T-helper 22 cell (primary cell): ENCODE measurements around the gene RNGTT.
"Not testable (repeated sequence)": the region's sequence is repeated elsewhere in the genome, so short reads cannot be mapped to it uniquely, and the experiment has no call there.

Source experiments
- DNase-seq: peaks from one replicate; pipeline ENCODE4 v3.0.0-alpha.2; 2020; ENCODE audit warnings: low read depth

The RNGTT gene

GRCh38 chr6:88910922-88911778, 52.3 kb downstream of the RNGTT start:
- DNase-seq = no peak

- no peak for DNase-seq
Measured at GRCh38 chr6:88908598-88909548, 54.5 kb downstream of the RNGTT start.

GRCh38 chr6:88907148-88907547, 56.3 kb downstream of the RNGTT start:
- not testable (repeated sequence) for DNase-seq

DNA sequence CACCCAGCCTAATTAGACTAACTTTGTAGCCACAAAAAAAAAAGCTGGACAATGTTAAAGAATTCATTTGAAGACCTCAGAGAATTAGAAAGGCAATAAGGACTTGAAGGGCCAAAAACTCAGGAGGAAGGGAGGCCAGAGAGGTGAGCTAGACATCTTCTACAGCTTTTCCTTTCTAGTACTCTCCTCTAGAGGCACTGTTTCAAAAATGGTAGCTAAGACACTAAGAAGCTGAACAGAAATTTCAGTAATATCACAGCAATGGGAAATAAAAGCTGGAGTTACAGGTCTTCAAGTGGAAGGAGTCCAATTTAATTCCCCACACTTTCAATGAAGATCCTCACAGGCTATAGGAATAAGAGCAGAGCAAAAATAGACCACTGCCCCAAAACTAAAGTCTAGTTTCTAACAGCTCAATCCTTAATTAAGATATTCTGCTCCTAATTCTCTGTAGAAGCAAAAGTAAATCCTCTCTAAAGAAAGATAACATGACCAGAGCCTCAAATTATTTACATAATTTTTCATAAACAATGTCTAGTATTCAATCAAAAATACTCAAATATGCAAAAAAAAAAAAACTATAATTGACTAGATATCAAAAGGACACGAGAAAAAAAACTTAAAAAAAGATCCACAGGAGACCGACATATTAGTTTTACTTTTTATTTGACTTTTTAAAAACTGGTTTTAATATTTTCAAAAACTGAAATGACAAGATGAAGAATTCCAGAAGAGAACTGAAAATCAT, 63.7 kb downstream of the RNGTT start:
- no peak for DNase-seq

GRCh38 chr6:88895911-88896310, 67.5 kb downstream of the RNGTT start:
- DNase-seq = no peak

DNA sequence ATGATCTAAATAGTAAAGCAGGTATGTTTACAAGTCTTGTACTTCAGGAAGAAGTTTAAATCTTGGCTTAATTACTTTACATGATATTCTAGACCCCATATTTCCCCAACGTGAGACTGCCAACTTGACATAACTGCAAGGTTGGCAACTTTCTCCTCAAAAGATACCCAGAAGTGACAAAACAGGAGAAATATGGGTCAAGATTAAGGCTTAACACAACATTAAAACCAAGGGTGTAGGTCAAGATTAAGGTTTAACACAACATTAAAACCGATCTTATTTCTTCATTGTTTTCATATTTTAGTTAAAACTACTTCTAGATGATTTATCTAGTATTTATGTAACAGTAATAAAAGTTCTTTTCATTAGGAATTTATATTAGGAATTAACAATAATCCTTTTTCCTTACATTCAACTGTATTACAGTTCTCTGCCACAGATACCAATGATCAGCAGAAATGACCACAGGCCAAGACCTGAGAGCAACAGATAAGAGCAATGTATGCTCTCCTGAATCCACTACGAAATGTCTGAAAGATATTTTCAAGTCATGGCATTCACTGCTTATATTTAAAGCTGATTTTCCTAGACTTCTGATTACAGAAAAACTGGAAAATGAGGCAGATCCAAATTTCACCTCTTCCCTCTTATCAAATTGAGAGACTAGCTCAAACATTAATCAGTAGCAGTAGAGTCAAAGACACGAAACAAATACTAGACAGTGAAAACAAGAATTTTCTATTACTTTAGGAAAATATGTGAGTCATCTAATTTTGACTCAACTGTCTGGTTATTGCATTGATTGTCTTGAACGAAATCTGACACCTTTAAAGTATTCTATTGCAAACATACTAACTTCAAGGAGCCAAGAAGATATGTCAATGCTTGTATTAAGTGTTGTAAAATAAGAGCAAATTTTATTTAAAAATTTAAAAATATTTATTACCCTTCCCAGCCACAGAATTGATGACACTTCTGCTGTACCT, 72.3 kb downstream of the RNGTT start:
- DNase-seq = no peak

DNA sequence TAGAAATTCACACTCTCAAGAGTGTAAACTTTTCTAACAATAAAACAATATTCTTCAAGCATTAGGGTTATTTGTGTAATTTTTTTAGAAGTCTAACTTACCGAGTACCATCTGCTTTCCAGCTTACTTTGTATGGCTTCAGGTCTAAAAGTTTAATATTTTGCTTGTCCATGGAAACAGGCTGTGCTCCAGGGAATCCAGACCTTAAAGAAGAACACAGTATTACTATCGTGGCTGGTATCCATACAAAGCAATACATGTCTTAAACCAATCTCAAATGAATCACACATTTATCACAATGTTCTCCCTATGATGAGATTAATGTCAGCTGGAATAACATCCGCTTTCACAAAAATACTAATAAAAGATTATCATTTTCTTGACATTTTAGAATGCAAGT, 73.0 kb downstream of the RNGTT start:
- DNase-seq = no peak

GRCh38 chr6:88884361-88884760, 79.1 kb downstream of the RNGTT start:
- no peak for DNase-seq

DNA sequence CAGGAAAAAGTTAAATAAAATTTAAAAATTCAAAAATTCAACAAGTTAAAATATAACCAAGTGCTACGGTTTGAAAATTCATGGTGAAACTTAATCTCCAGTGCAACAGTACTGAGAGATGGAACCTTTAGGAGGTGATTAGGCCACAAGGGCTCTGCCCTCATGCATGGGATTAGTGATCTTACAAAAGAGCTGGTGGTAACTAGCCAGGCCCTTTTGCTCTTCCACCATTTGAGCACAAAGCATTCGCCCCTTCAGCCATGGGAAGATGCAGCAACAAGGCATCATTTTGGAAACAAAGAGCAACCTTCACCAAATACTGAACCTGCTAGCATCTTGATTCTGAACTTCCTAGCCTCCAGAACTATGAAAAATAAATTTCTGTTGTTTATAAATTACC, 80.9 kb downstream of the RNGTT start:
- DNase-seq = no peak

DNA sequence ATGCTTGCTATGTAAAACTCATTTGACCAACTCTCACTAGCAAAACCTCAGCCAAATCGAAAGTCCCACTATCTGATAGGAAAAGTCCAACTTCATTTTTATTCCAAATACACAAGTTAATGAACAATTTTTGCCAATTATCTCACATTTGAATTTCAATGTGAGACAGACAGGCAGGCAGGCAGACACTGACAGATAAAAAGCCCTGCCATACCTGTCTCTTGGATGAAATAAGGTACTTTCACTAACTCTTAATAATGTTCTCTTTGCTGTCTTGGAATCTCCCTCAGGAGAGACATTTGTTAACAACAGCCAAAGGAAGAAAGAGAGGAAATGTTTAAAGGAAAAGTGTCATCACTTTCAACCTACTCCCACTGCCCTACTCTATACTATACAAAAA, 82.0 kb downstream of the RNGTT start:
- DNase-seq = no peak

DNA sequence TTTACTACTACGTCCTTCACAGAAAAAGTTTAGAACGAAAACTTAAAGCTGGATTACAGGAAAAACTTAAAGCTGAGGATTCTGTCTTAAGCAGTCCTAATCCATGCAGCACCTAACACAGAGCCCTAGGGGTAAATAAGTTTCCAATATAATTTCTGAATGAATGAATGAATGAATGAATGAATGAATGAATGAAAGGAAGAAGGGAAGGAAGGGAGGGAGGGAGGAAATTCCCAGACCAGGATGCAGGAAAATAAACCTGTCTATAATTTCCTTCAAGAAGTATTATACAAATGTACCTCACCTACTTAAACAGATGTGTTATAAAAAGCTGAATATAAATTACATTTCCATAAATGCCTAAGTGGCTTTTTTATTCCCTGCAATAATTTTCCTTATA, 83.4 kb downstream of the RNGTT start:
- no peak for DNase-seq

- no peak for DNase-seq
Measured at GRCh38 chr6:88877893-88878292, 85.5 kb downstream of the RNGTT start.

- no peak for DNase-seq
Measured at GRCh38 chr6:88872962-88873361, 90.5 kb downstream of the RNGTT start.

GRCh38 chr6:88871498-88871897, 91.9 kb downstream of the RNGTT start:
- DNase-seq = no peak

DNA sequence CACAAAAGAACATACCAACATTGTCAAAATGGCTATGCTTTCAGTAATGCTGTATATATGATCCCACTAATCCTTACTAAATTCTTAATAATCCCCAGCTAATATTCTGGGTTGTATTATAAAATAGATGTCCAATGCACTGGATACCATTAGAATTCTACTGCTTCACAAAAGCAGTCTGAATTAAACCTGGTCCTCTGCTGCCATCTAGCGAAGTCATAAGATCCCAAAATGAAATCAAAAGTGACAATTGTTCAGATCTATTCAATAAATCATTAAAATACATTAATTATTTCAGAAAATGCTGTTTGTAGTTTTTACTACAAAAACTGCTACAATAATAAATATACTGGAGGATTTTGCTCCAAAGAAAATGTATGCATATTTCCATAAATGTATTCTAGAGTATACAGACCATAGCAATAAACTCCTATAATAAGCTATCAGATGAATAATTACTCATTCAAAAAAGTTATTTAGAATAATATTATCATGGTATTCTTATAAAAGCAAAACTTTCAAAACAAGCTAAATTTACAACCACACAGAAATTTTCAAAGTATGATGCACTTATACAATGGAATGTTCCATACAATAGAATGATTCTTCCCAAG, 92.6 kb downstream of the RNGTT start:
- peak; percentile 2 for DNase-seq

DNA sequence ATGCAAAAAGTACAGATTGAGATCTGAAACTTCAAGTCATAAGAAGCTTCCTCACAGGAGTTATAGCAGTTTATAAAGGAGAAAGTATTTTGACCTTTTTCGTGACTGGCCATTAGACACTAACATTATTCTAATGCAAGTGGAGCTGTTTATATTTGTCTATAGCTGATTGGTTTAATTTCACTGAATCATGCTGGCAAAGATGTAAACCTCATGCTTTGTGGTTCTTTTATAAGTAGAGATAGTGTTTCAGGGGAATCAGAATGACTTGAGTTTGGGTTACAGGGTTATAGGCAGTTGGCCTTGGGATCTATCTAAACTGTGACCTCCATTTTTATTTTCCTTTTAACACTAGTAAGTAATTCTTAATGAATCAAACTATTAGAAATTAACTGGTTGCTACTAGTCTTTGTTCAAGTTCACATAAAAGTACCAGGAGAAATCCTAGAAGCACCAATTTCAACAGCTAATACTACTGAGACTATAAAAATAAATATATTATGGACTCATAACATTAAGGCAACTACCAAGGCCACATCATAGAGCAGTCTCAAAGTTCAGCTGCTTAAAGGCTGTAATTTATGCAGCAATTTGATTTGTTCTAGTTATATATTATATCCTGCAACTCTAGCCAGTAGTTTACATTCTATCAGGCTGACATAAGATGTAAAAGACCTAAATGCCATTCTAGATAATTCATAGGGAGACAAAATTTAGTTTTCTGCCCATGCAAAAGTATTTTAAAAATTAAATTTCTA, 94.0 kb downstream of the RNGTT start:
- no peak for DNase-seq

DNA sequence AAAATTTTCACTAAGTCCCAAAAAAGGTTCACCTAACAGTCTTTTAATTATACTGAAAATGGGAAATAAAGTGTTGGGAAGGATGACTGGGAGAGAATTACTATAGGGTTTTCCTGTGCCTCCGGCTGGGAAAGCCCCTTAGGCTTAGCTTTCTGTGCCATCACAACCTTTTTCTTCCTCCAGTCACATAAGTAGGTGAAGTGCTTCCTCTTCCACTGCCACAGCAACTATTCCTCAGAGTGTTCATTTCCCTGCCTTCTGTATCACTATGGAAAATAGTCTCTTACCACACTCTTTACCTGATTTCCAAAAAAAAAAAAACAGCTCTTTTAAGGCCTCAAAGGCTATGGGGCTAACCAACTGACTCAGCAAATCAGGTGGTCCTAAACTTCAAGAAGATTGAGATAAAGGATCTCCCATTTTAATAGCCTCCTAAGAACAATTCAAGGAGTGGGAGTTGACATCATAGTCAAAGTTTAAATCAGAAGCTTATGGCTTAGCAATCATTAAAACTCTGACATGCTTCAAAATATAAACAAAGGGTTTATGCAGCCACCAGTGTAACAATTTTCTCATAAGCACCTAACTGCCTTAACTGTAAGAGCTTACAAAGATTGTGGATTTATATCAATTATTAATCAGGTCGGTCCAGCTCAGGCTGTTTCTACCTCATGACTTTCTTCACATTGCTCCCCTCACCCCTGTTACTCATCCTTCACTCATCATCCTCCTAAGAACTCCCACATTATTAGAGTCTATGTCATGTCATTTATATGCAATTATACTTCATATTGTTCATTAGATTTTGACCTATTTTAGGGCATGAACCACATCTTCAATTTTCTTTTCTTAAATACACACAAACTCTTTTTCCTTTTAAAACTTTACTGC, 95.3 kb downstream of the RNGTT start:
- no peak for DNase-seq

DNA sequence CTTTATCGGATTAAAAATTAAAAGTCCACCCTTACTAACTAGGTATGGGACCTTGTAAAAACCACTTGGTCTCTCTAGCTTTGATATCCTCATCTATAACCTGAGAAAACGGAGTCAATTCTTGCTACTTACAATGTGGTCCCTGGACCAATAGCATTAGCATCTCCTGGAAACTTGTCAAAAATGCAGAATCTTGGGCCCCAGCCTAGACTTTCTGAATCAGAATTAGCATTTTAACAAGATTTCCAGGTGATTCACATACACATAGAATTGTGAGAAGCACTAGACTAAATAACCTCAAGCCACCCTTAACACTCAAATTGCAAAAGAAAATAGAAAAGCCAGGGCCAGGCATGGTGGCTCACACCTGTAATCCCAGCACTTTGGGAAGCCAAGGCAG, 96.6 kb downstream of the RNGTT start:
- DNase-seq = no peak

DNA sequence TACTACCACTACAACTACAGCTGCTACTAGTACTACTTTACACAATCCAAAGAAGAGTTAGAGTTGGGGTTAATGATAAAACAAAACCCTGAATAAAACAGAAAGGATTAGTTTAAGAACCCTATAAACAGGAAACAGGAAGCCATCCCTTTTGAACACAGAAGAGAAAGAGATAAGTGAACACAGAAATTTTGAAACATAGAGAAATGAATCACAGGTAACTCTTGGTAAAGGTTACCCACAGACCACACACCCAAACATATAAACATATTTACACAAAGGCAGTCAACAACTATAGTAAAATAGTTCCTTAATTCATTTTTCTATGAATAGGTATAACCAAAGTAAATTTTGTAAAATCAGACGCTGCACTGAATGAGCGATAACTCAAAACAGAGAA, 98.1 kb downstream of the RNGTT start:
- no peak for DNase-seq
